Lung (tissue), 12 donors: ENCODE results near the gene IGF2. TPM values are rescaled to one million over a fixed set of nuclear protein-coding genes. Genes with fewer than 3 reads are reported as not detected.

Source experiments
- ATAC-seq: fragments of 200-7000 bp; cut with Tn5 transposase; one replicate; pipeline ENCODE4 v1.9.1; 2020; ENCODE audit warnings: moderate number of reproducible peaks; ENCODE audit not compliant: insufficient read depth, low FRiP score
- DNase-seq, 3 donors: peaks; one replicate each; pipeline ENCODE4 v3.0.0-alpha.2; 2013 to 2017
- H3K27ac ChIP-seq, 2 donors: one replicate each; pipeline ENCODE4 v1.5.1; 2013; ENCODE audit warnings: mild to moderate bottlenecking in 2 of 2, moderate library complexity in 2 of 2, control low read depth in 1 of 2, inconsistent platforms in 1 of 2, low read depth in 1 of 2, low read length in 1 of 2
- H3K27me3 ChIP-seq, 3 donors: one replicate each; pipeline ENCODE4 v1.5.1; 2013; ENCODE audit warnings: low read length in 2 of 3; ENCODE audit not compliant: control insufficient read depth in 3 of 3, insufficient read depth in 3 of 3
- H3K36me3 ChIP-seq, 4 donors: one replicate each; pipeline ENCODE4 v1.5.1; 2013; ENCODE audit warnings: low read length in 4 of 4, mild to moderate bottlenecking in 1 of 4, moderate library complexity in 1 of 4; ENCODE audit not compliant: control insufficient read depth in 4 of 4, insufficient read depth in 4 of 4
- H3K4me1 ChIP-seq, 5 donors: one replicate each; pipeline ENCODE4 v1.5.1; 2013; ENCODE audit warnings: low read length in 5 of 5, mild to moderate bottlenecking in 2 of 5, moderate library complexity in 1 of 5; ENCODE audit not compliant: control insufficient read depth in 5 of 5, insufficient read depth in 5 of 5
- H3K4me3 ChIP-seq: one replicate; pipeline ENCODE4 v1.5.1; 2013; ENCODE audit warnings: mild to moderate bottlenecking, control low read depth, moderate library complexity
- H3K9ac ChIP-seq, 2 donors: one replicate each; pipeline ENCODE4 v1.5.1; 2013; ENCODE audit warnings: low read length in 2 of 2, control low read depth in 1 of 2; ENCODE audit not compliant: insufficient read depth in 1 of 2
- H3K9me3 ChIP-seq, 4 donors: one replicate each; pipeline ENCODE4 v1.5.1; 2013; ENCODE audit warnings: low read length in 3 of 4, mild to moderate bottlenecking in 1 of 4, moderate library complexity in 1 of 4; ENCODE audit not compliant: control insufficient read depth in 4 of 4, insufficient read depth in 3 of 4
- WGBS, 2 donors: extraction: QIAGEN DNeasy Blood & Tissue Kit; methylation state at CpG; one replicate each; pipeline ENCODE4 v1.1.7; 2013; 5-methylcytosine and 5-hydroxymethylcytosine counted together
- polyA plus RNA-seq, 2 donors: library from polyadenylated mRNA; stranded (reverse); fragments of 200-250 nt; gene quantifications; one replicate each; pipeline ENCODE4 v1.2.1, GENCODE V29; 2013
- total RNA-seq, 2 donors: library from RNA; depleted of rRNA in 1 of 2; stranded (reverse); fragments of >200 nt in 1 of 2; gene quantifications; one replicate each; pipeline ENCODE4 v1.2.1, GENCODE V29; 2014 to 2021
- TF ChIP-seq, protein P1 (sequence below): IDR thresholded peaks from 2 replicates; pipeline ENCODE4 v1.5.1; 2012; ENCODE audit warnings: mild to moderate bottlenecking; ENCODE audit errors: control extremely low read depth, extremely low read depth
- donor health status: control.
- donor health status: control.
- donor health status: Bipolar disorder and iron deficiency.
- donor health status: healthy.
- donor health status: DM: yes; HTN: yes; CAD: no.

IGF2 gene
- total and polyA plus RNA-seq, 4 donors: 2.9 to 87.7 (median 15.6) TPM

DNA sequence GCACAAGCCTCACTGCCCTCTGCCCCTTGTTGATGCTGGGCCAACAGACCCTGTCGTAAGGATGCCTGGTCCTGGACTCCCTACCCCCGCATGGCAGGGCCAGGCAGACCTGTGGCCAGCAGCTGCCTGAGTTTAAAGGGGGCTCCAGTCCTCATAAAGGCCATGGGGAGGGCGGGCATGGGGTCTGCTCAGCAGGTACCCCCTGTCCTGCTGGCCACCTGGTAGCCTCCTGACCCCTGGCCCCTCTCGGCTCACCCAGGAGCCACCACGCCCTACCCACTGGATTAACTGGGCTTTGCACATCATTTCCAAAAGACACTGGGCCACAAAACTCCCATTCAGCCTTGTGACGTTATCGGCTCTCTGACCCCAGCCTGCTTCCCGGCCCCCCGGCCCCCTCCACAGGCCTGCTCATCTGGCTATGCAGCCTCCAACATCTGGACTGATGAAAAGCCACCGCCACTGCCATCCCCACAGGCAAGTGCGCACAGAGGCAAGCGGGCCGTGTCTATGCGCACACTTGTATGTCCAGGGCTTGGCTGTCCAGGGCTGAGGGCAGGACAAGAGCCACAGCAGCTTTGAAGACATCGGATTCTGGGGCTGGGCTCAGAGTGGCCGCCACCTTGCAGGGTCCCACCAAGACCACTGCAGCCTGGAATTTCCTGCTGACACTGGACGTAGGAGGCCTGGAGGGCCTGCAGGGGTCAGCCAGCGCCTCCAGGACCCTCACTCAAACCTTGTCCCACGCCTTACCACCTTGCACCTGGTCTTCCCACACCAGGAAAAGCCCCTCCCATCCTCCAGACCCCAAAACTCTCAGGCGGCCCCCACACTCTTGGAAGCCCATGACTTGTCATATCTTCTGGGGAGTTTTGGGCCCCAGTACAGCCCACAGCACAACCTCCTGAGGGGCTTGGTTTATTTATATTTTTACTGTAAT, 48.7 kb downstream of the IGF2 start:
- no peak for ATAC-seq
- Histone ChIP-seq H3K4me3 (no peak overlapping the region), H3K27me3 (no peaks in the 10 kb centered on the region), H3K27ac (no peak overlapping the region), H3K9ac (no peak overlapping the region), H3K9me3 (peaks cover 0 to 2% (median 0%) of the 10 kb centered on the region in 4 donors), H3K36me3 (no peaks in the 10 kb centered on the region), H3K4me1 (no peaks in the 10 kb centered on the region)
- DNase-seq: no peak
- TF ChIP-seq, protein P1, sequence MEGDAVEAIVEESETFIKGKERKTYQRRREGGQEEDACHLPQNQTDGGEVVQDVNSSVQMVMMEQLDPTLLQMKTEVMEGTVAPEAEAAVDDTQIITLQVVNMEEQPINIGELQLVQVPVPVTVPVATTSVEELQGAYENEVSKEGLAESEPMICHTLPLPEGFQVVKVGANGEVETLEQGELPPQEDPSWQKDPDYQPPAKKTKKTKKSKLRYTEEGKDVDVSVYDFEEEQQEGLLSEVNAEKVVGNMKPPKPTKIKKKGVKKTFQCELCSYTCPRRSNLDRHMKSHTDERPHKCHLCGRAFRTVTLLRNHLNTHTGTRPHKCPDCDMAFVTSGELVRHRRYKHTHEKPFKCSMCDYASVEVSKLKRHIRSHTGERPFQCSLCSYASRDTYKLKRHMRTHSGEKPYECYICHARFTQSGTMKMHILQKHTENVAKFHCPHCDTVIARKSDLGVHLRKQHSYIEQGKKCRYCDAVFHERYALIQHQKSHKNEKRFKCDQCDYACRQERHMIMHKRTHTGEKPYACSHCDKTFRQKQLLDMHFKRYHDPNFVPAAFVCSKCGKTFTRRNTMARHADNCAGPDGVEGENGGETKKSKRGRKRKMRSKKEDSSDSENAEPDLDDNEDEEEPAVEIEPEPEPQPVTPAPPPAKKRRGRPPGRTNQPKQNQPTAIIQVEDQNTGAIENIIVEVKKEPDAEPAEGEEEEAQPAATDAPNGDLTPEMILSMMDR: no peak
- WGBS, 2 donors: 92% methylated on average over 20 of the region's 20 CpGs

DNA sequence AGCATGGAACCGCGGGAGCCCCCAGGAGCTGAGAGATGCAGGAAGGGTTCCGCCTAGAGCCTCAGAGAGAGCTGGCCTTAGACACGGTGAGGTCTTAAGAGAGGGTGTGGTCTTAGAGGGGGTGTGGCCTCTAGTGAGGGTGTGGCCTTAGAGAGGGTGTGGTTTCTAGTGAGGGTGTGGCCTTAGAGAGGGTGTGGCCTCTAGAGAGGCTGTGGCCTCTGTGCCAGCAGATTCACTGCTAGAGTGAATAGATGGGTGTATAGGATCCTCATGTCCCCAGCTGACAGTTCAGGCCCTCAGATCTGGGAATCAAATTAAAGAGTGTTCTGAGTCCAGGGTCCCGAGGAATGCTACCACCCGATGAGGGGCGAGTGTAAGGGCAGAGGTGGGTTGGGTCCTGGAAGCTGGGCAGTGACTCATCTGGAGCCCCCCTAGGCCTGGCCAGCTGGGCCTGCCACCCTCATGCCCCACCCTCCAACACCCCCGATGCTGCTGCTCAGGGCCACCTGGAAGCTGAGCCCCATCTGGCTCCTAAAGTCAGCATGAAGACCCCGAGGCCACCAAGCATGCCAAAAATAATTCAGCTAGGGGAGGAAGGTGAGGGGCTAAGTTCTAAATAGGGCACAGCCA, 49.5 kb downstream of the IGF2 start:
- Histone ChIP-seq H3K27me3 (no peaks in the 10 kb centered on the region), H3K9ac (no peak overlapping the region), H3K4me1 (no peaks in the 10 kb centered on the region), H3K27ac (no peak overlapping the region), H3K36me3 (no peaks in the 10 kb centered on the region), H3K9me3 (peaks cover 0 to 4% (median 0%) of the 10 kb centered on the region in 4 donors), H3K4me3 (no peak overlapping the region)
- no peak for DNase-seq
- TF ChIP-seq, protein P1: no peak
- 75 to 79% methylated on average over 9 of the region's 9 CpGs for WGBS, 2 donors
- no peak for ATAC-seq

DNA sequence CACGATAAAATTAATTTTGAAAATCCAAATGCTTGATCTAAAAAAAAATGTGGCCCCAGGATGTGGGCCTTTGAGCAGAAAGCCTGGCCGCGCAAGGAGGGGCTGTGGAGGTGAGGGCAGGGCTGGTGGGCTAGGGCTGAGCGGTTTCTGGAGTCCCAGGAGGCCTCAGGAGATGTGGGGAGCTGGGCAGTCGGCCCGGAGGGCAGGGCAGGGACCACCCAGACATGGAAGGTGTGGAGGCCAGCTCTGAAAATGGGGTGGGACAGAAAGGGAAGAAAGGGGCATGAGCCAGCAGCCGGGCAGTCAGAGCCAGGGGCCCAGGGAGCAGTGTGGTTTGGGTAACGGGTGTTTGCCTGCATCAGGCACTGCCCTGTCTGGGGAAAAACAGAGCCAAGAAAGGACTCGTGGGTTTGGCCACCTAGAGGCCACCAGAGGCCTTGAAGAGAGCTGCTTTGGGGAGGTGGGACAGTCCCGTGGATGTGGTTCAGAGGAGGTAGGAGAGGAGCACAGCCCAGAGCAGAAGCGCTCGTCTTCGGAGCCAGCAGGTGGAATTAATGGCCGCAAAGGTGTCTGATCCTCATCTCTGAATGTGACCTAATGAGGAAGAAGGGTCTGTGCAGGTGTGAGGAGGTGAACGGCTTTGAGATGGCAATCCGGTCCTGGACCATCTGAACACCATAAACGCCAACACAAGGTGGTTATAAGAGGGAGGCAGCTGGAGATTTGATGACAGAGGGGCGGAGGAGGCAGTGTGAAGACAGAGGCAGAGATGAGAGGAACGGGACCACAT, 50.2 kb downstream of the IGF2 start:
- H3K36me3 ChIP-seq: no peaks in the 10 kb centered on the region
- no peak overlapping the region for H3K9ac ChIP-seq
- TF ChIP-seq, protein P1: no peak
- no peak overlapping the region for H3K27ac ChIP-seq
- no peaks in the 10 kb centered on the region for H3K27me3 ChIP-seq
- ATAC-seq: no peak
- no peak for DNase-seq
- H3K4me3 ChIP-seq: no peak overlapping the region
- 83 to 86% methylated on average over 19 of the region's 19 CpGs for WGBS, 2 donors
- no peaks in the 10 kb centered on the region for H3K4me1 ChIP-seq
- peaks cover 0 to 6% (median 2%) of the 10 kb centered on the region in 4 donors for H3K9me3 ChIP-seq
